GM23248 (cell line): ENCODE measurements around the gene FHOD1.

Experiments
- EZH2 ChIP-seq: fragments of 200-600 bp; sonication (generic); IDR thresholded peaks from 2 replicates; pipeline ENCODE4 v1.6.1; 2018; ENCODE audit warnings: antibody characterized with exemption, mild to moderate bottlenecking; ENCODE audit not compliant: insufficient read depth, poor library complexity, severe bottlenecking
- EZH2phosphoT487 ChIP-seq: fragments of 200-600 bp; sonication (generic); IDR thresholded peaks from 2 replicates; pipeline ENCODE4 v1.6.1; 2018; ENCODE audit warnings: antibody characterized with exemption, moderate library complexity, mild to moderate bottlenecking, low read depth; ENCODE audit not compliant: insufficient read depth

GRCh38 chr16:67286441-67287235, 39.4 kb upstream of the FHOD1 start:
- TF ChIP-seq EZH2phosphoT487, result no peak
- no peak for TF ChIP-seq EZH2
